ENCODE data around the gene RPL41. TPM values are rescaled to one million over a fixed set of nuclear protein-coding genes. Genes with fewer than 3 reads are reported as not detected.

The RPL41 gene
- total and polyA plus RNA-seq, 9 of the 15 experiments (the other 6 are each of a cell fraction or from before 2014, with no cell fraction given) = 3,403 to 11,276 (median 5,604) TPM

- TF ChIP-seq ARID3A (IDR thresholded peaks at IDR 0.05; ENCODE audit: borderline replicate concordance, low read depth, low read length) (0 out of 2 replicates have a peak, but pooled peaks have one; percentile 20), MYC (IDR thresholded peaks at IDR 0.05; ENCODE audit: low read depth, low read length) (peak; percentile 100), MYC (CRISPR knock-in tag; IDR thresholded peaks at IDR 0.05; ENCODE audit: borderline replicate concordance, low read depth) (no peak), SP1 (CRISPR knock-in tag; IDR thresholded peaks at IDR 0.05) (peak; percentile 43; the same call in 1 of the 2 replicates), ZNF717 (CRISPR knock-in tag; IDR thresholded peaks at IDR 0.05) (no peak), KDM1A (IDR thresholded peaks at IDR 0.05) (no peak), ZFP36 (IDR thresholded peaks at IDR 0.05; ENCODE audit: low read depth, low read length, partially characterized antibody) (peak; percentile 49), E2F8 (IDR thresholded peaks at IDR 0.05; ENCODE audit: low read depth, partially characterized antibody) (peak; percentile 27), XRCC4 (IDR thresholded peaks at IDR 0.05; ENCODE audit: extremely low read depth, insufficient read depth, insufficient read length) (no peak), SMAD3 (CRISPR knock-in tag; conservative IDR thresholded peaks at IDR 0.05) (no peak), CTCF (IDR thresholded peaks at IDR 0.05 in 2 of 3, conservative IDR thresholded peaks at IDR 0.05 in 1 of 3; ENCODE audit: insufficient read depth in 2 of 3, low read depth in 1 of 3, low read length in 3 of 3) (peak; percentile 87 to 97 (median 88)), ZBTB2 (IDR thresholded peaks at IDR 0.05) (0 out of 2 replicates have a peak, but pooled peaks have one; percentile 36), HCFC1 (IDR thresholded peaks at IDR 0.05; ENCODE audit: low read depth, low read length) (0 out of 2 replicates have a peak, but pooled peaks have one; percentile 13), TRIM28 (IDR thresholded peaks at IDR 0.05) (peak; percentile 33; the same call in 1 of the 2 replicates), STAG1 (CRISPR knock-in tag; IDR thresholded peaks at IDR 0.05; ENCODE audit: borderline replicate concordance) (peak; percentile 64; the same call in 1 of the 2 replicates), VEZF1 (CRISPR knock-in tag; IDR thresholded peaks at IDR 0.05) (peak; percentile 87), SMARCA4 (IDR thresholded peaks at IDR 0.05) (0 out of 2 replicates have a peak, but pooled peaks have one; percentile 25)
Observed at GRCh38 chr12:56119361-56119796, 2.9 kb downstream of the RPL41 start (continued).

All from K562 (cell line).